Trophoblast cell (in vitro differentiated cells and primary cell): ENCODE results near the gene NMRAL1.

ENCODE experiments used
- DNase-seq, 2 donors: peaks; one replicate each; pipeline ENCODE4 v3.0.0-alpha.2; 2016
- H2AFZ ChIP-seq: 2 replicates; pipeline ENCODE4 v1.6.1; 2013; ENCODE audit warnings: low read length, moderate library complexity, mild to moderate bottlenecking; ENCODE audit not compliant: insufficient read depth, poor library complexity
- H2AK5ac ChIP-seq: 2 replicates; pipeline ENCODE4 v1.6.1; 2013; ENCODE audit warnings: mild to moderate bottlenecking, low read length
- H2BK120ac ChIP-seq: 2 replicates; pipeline ENCODE4 v1.6.1; 2013; ENCODE audit warnings: low read length, mild to moderate bottlenecking, moderate library complexity; ENCODE audit not compliant: insufficient read depth, poor library complexity
- H2BK12ac ChIP-seq: 2 replicates; pipeline ENCODE4 v1.6.1; 2013; ENCODE audit warnings: mild to moderate bottlenecking, low read length, moderate library complexity
- H2BK5ac ChIP-seq: 2 replicates; pipeline ENCODE4 v1.6.1; 2013; ENCODE audit warnings: low read length, low read depth, moderate library complexity, mild to moderate bottlenecking; ENCODE audit not compliant: poor library complexity
- H3K14ac ChIP-seq: 2 replicates; pipeline ENCODE4 v1.6.1; 2013; ENCODE audit warnings: mild to moderate bottlenecking, low read length
- H3K18ac ChIP-seq: 2 replicates; pipeline ENCODE4 v1.6.1; 2013; ENCODE audit warnings: mild to moderate bottlenecking, low read length
- H3K23ac ChIP-seq: 2 replicates; pipeline ENCODE4 v1.6.1; 2013; ENCODE audit warnings: low read length
- H3K27ac ChIP-seq: 2 replicates; pipeline ENCODE4 v1.5.1; 2013; ENCODE audit warnings: low read depth, mild to moderate bottlenecking, inconsistent platforms, low read length, moderate library complexity
- H3K27me3 ChIP-seq: 2 replicates; pipeline ENCODE4 v1.6.1; 2013; ENCODE audit warnings: inconsistent platforms, mild to moderate bottlenecking, low read length, moderate library complexity; ENCODE audit not compliant: insufficient read depth
- H3K36me3 ChIP-seq, 2 experiments: 1 replicate in 1 of 2; 2 replicates in 1 of 2; pipeline ENCODE4 v1.6.1; 2013; ENCODE audit warnings: low read length in 2 of 2, mild to moderate bottlenecking in 2 of 2, moderate library complexity in 1 of 2; ENCODE audit not compliant: insufficient read depth in 2 of 2, control insufficient read depth in 1 of 2
- H3K4ac ChIP-seq: 2 replicates; pipeline ENCODE4 v1.6.1; 2013; ENCODE audit warnings: low read depth, mild to moderate bottlenecking, low read length, moderate library complexity
- H3K4me1 ChIP-seq, 2 experiments: 1 replicate in 1 of 2; 2 replicates in 1 of 2; pipeline ENCODE4 v1.6.1; 2013; ENCODE audit warnings: low read length in 2 of 2, mild to moderate bottlenecking in 2 of 2, moderate library complexity in 1 of 2; ENCODE audit not compliant: insufficient read depth in 2 of 2, control insufficient read depth in 1 of 2
- H3K4me2 ChIP-seq: 2 replicates; pipeline ENCODE4 v1.6.1; 2013; ENCODE audit warnings: inconsistent platforms, mild to moderate bottlenecking, low read length, moderate library complexity
- H3K4me3 ChIP-seq: 2 replicates; pipeline ENCODE4 v1.5.1; 2013; ENCODE audit warnings: mild to moderate bottlenecking, low read depth, low read length, inconsistent platforms
- H3K79me1 ChIP-seq: one replicate; pipeline ENCODE4 v1.6.1; 2013; ENCODE audit warnings: low read length
- H3K79me2 ChIP-seq: 2 replicates; pipeline ENCODE4 v1.6.1; 2013; ENCODE audit warnings: low read length, mild to moderate bottlenecking; ENCODE audit not compliant: control insufficient read depth, insufficient read depth, poor library complexity
- H3K9ac ChIP-seq: 2 replicates; pipeline ENCODE4 v1.6.1; 2013; ENCODE audit warnings: mild to moderate bottlenecking, low read length
- H3K9me3 ChIP-seq: 2 replicates; pipeline ENCODE4 v1.6.1; 2013; ENCODE audit warnings: low read depth, mild to moderate bottlenecking, control low read depth, inconsistent platforms, low read length; ENCODE audit not compliant: insufficient read depth
- H4K12ac ChIP-seq: 2 replicates; pipeline ENCODE4 v1.6.1; 2013; ENCODE audit warnings: low read depth, mild to moderate bottlenecking, low read length, moderate library complexity
- H4K8ac ChIP-seq: 2 replicates; pipeline ENCODE4 v1.6.1; 2013; ENCODE audit warnings: low read depth, mild to moderate bottlenecking, low read length, moderate library complexity
- H4K91ac ChIP-seq: one replicate; pipeline ENCODE4 v1.6.1; 2013; ENCODE audit warnings: low read depth, mild to moderate bottlenecking, low read length, moderate library complexity
- WGBS: extraction: QIAGEN DNeasy Blood & Tissue Kit; methylation state at CpG from one replicate; pipeline ENCODE4 v1.1.7; 2013; ENCODE audit warnings: missing lambda C conversion rate; ENCODE audit not compliant: insufficient read length, insufficient coverage; ENCODE audit errors: extremely low coverage; 5-methylcytosine and 5-hydroxymethylcytosine counted together

NMRAL1 gene

DNA sequence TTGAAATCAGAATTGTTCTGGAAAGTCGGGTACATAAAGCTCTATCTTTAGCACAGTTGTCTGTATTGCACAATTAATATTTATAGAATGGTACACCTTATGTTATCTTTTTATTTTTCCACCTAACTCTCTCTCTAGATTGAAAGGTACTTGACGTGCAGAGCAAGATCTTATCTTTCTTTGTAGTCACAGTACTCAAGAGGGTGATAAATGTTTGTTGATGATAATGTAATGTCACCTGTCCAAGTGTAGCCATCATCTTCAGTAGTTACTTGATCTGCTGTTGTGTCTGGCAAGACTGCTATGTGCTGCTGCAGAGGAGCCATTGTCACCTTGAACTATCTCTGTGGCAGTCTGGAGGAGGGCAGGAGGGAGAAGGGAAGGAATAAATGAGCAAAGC lies 7.1 kb upstream of the NMRAL1 start:
- H2AK5ac ChIP-seq, result no peak overlapping the region
- H3K23ac ChIP-seq, result peak overlapping the region; percentile 37

DNA sequence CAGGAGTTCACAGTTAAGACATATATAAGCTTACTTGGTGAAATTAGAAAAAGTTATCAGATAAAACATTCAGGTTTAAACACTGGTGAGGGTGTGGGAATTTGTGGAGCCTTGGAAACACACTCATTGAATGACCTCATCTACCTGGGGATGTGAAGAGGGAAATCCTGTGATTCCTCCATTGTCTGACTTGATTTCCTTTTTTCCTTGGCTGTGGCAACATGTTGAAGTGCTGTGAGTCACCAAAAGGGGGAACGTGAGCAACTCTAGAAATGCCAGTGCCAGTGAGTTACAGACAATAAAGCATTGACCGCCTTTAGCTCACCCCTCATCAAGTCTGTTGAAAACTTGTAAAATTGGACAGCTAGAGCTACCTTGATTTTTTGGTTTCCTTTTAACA lies 3.5 kb upstream of the NMRAL1 start:
- Histone ChIP-seq H3K9me3 (peaks cover 3% of the 10 kb centered on the region), H3K27ac (no peak overlapping the region), H3K14ac (no peak overlapping the region), H3K4me2 (no peak overlapping the region), H3K4me1 (peaks cover 8 to 9% of the 10 kb centered on the region in 2 experiments), H3K36me3 (no peaks in the 10 kb centered on the region), H3K9ac (no peak overlapping the region), H3K4ac (no peak overlapping the region), H3K4me3 (no peak overlapping the region), H2AFZ (no peak overlapping the region), H3K79me2 (peaks cover 14% of the 10 kb centered on the region), H3K79me1 (peaks cover 12% of the 10 kb centered on the region), H4K12ac (no peak overlapping the region), H2AK5ac (no peak overlapping the region), H4K91ac (no peak overlapping the region), H3K18ac (no peak overlapping the region), H2BK120ac (no peak overlapping the region), H2BK12ac (no peak overlapping the region), H3K27me3 (no peaks in the 10 kb centered on the region), H3K23ac (no peak overlapping the region), H2BK5ac (no peak overlapping the region), H4K8ac (no peak overlapping the region)
- peak in 1 of 2 donors; percentile 45 for DNase-seq
- no CpG with 5 or more reads among the region's 2 CpGs for WGBS

More for the DNA sequence above, 7.1 kb upstream of the NMRAL1 start:
- Histone ChIP-seq H4K91ac (no peak overlapping the region), H3K4me1 (peaks cover 2 to 4% of the 10 kb centered on the region in 2 experiments), H2BK120ac (no peak overlapping the region), H3K14ac (no peak overlapping the region), H3K27me3 (no peaks in the 10 kb centered on the region), H3K9me3 (no peaks in the 10 kb centered on the region), H3K79me1 (peaks cover 3% of the 10 kb centered on the region), H2BK5ac (no peak overlapping the region), H3K4ac (no peak overlapping the region), H4K12ac (no peak overlapping the region), H3K36me3 (peaks cover 0 to 3% of the 10 kb centered on the region in 2 experiments), H3K18ac (no peak overlapping the region), H2AFZ (no peak overlapping the region), H3K27ac (no peak overlapping the region), H4K8ac (no peak overlapping the region), H3K4me2 (no peak overlapping the region), H3K4me3 (no peak overlapping the region), H3K79me2 (peaks cover 4% of the 10 kb centered on the region), H3K9ac (no peak overlapping the region), H2BK12ac (no peak overlapping the region)
- no peak for DNase-seq
- WGBS, result no CpG with 5 or more reads among the region's 2 CpGs

DNA sequence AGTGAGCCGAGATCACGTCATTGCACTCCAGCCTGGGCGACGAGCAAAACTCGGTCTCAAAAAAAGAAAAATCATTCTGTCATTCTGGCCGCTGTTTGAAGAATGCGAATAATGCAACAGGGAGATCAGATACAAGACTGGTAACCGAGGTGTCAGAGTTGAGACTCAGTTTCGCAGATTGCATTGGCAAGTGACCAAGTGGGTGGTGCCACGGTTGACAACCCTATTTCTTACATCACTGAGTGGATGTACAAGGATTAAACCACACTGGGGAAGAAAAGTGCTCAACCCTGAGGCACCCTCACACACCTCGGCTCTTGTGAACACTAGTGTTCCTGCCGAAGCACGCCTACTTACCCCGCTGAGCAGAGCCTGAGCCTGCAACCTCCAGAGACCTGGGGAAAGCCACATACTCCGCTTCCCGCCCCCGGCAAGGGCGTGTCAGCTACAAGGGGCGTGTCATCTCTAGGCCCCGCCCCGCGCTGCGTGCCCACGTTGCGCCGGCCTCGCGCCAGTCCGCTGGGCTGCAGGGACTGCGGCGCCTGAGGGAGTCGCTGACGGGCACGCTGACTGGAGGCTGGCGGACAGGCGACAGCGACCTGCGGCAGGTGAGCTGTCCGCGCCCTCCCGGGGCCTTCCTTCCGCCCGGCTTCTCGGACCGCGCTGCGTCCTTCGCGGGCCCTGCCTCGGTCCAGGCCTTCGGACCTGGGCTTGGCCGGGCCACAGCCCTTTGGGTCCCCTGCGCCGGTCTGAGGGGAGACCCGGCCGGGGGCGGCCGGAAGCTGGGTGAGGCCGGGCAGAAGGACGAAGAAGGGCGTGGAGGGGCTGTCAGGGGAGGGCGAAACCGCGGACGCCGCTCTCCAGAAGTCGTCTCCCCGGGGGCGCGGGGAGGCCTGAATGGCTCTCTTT lies 1.7 kb upstream of the NMRAL1 start, which contains the start of gene HMOX2:
HMOX2 (plus strand) TSS at position 519 of the 909 bp plus-strand sequence. CDS start 29,127 bp downstream, outside the sequence.
- Histone ChIP-seq H2BK5ac (peak within 1 kb of the TSS; percentile 44), H4K8ac (peak within 1 kb of the TSS; percentile 79), H2BK120ac (peak within 1 kb of the TSS; percentile 62), H2BK12ac (no peak within 1 kb of the TSS), H4K12ac (peak within 1 kb of the TSS; percentile 10), H3K23ac (no peak within 1 kb of the TSS), H3K79me1 (peaks cover 12% of the 10 kb centered on the region), H3K18ac (peak within 1 kb of the TSS; percentile 36), H3K4me1 (peaks cover 8 to 9% of the 10 kb centered on the region in 2 experiments), H3K14ac (peak within 1 kb of the TSS; percentile 84), H3K9me3 (peaks cover 3% of the 10 kb centered on the region), H3K4ac (peak within 1 kb of the TSS; percentile 66), H3K9ac (peak within 1 kb of the TSS; percentile 75), H3K79me2 (peaks cover 14% of the 10 kb centered on the region), H2AFZ (peak within 1 kb of the TSS; percentile 75), H3K27me3 (no peaks in the 10 kb centered on the region), H4K91ac (peak within 1 kb of the TSS; percentile 41), H3K4me3 (peak within 1 kb of the TSS; percentile 80), H2AK5ac (no peak within 1 kb of the TSS), H3K4me2 (peak within 1 kb of the TSS; percentile 82), H3K36me3 (no peaks in the 10 kb centered on the region), H3K27ac (peak within 1 kb of the TSS; percentile 39)
- no CpG with 5 or more reads among the region's 70 CpGs for WGBS
- DNase-seq, result peak; percentile 99 to 100

DNA sequence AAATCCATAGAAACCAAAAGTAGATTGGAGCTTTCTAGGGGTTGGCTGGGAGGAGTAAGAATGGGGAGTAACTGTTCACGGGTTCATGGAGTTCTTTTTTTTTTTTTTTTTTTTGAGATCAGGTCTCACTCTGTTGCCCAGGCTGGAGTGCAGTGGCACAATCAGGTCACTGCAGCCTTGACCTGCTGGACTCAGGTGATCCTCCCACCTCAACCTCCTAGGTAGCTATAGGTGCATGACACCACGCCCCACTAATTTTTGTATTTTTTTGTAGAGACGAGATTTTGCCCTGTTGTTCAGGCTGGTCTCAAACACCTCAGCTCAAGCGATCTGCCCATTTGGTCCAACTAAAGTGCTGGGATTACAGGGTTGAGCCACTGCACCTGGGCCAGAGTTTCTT lies 1.5 kb downstream of the NMRAL1 start:
- H3K27me3 ChIP-seq, result no peaks in the 10 kb centered on the region
- no CpG with 5 or more reads among the region's 4 CpGs for WGBS

More for the DNA sequence above, 1.5 kb downstream of the NMRAL1 start:
- no peak overlapping the region for H3K4ac ChIP-seq
- H3K18ac ChIP-seq, result no peak overlapping the region
- H3K79me1 ChIP-seq, result peaks cover 12% of the 10 kb centered on the region
- H2AK5ac ChIP-seq, result no peak overlapping the region
- no peak overlapping the region for H2BK5ac ChIP-seq
- no peak overlapping the region for H4K91ac ChIP-seq
- no peak overlapping the region for H3K4me3 ChIP-seq
- no peak overlapping the region for H4K12ac ChIP-seq
- no peak overlapping the region for H2BK12ac ChIP-seq
- no peak overlapping the region for H2AFZ ChIP-seq
- peaks cover 14% of the 10 kb centered on the region for H3K79me2 ChIP-seq
- H3K9me3 ChIP-seq, result peaks cover 3% of the 10 kb centered on the region
- H2BK120ac ChIP-seq, result no peak overlapping the region
- DNase-seq, result no peak
- peaks cover 13 to 14% of the 10 kb centered on the region in 2 experiments for H3K36me3 ChIP-seq
- no peak overlapping the region for H3K14ac ChIP-seq
- no peak overlapping the region for H4K8ac ChIP-seq
- peaks cover 8 to 9% of the 10 kb centered on the region in 2 experiments for H3K4me1 ChIP-seq
- H3K9ac ChIP-seq, result no peak overlapping the region
- H3K4me2 ChIP-seq, result no peak overlapping the region
- H3K27ac ChIP-seq, result no peak overlapping the region
- no peak overlapping the region for H3K23ac ChIP-seq
